Measurements from ENCODE around the gene SSR1.

Gene SSR1

GRCh38 chr6:7245668-7246393, 67.2 kb downstream of the SSR1 start:
- no peak for TF ChIP-seq CTCF (IDR thresholded peaks at IDR 0.05; ENCODE audit: extremely low read depth, missing control alignments)
- no peak for DNase-seq (ENCODE audit: low spot score)

GRCh38 chr6:7243179-7243981, 69.6 kb downstream of the SSR1 start:
- peak; percentile 85 for DNase-seq (ENCODE audit: low spot score)
- peak; percentile 64 for TF ChIP-seq CTCF (IDR thresholded peaks at IDR 0.05; ENCODE audit: extremely low read depth, missing control alignments)

GRCh38 chr6:7242835-7243178, 70.2 kb downstream of the SSR1 start:
- no peak for DNase-seq (ENCODE audit: low spot score)
- TF ChIP-seq CTCF (IDR thresholded peaks at IDR 0.05; ENCODE audit: extremely low read depth, missing control alignments), result no peak

GRCh38 chr6:7241709-7242645, 71.0 kb downstream of the SSR1 start:
- no peak for DNase-seq (ENCODE audit: low spot score)
- TF ChIP-seq CTCF (IDR thresholded peaks at IDR 0.05; ENCODE audit: extremely low read depth, missing control alignments), result no peak

- DNase-seq (ENCODE audit: low spot score), result no peak
- no peak for TF ChIP-seq CTCF (IDR thresholded peaks at IDR 0.05; ENCODE audit: extremely low read depth, missing control alignments)
These were observed 71.8 kb downstream of the SSR1 start for GRCh38 chr6:7241160-7241559.

- no peak for DNase-seq (ENCODE audit: low spot score)
- no peak for TF ChIP-seq CTCF (IDR thresholded peaks at IDR 0.05; ENCODE audit: extremely low read depth, missing control alignments)
These were observed 72.6 kb downstream of the SSR1 start for GRCh38 chr6:7240351-7240750.

Measured in GM20000 (cell line).